ENCODE results near the gene CEP41. TPM values are rescaled to one million over a fixed set of nuclear protein-coding genes. Genes with fewer than 3 reads are reported as not detected.
A peak's percentile ranks its signal among the peaks of the same experiment; 100 is the strongest.

The CEP41 gene
- total and polyA plus RNA-seq, 2 donors (not counting 3 experiments of a cell fraction or from before 2014, with no cell fraction given): 19.5 to 26.8 TPM

DNA sequence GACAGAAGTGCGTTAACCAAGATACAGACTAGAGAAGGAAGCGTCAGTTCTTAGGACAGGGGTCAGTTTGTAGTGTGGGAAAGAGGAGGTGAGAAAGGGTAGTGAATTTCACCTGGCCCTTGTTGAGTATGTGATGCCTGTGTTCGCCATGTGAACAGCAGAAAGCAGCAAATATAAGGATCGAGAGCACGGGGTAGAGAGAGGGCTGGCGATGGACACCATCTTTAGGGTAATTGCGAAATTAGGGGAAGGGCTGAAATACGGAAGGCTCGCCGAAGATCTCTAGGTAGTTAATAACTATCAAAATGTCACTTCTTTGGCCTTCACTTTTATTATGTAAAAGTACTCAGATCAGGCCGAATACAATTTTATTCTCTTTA lies 44.9 kb upstream of the CEP41 start:
- TF ChIP-seq FOS (IDR thresholded peaks at IDR 0.05; ENCODE audit: borderline replicate concordance, insufficient read depth, low read length) (no peak), POLR2AphosphoS5 (IDR thresholded peaks at IDR 0.05; ENCODE audit: insufficient read depth, low read depth, low read length) (no peak), EZH2 (IDR thresholded peaks at IDR 0.05; ENCODE audit: borderline replicate concordance, low read depth, low read length, severe bottlenecking) (no peak), POLR2A (IDR thresholded peaks at IDR 0.05; ENCODE audit: low read depth, low read length) (no peak)
- TF ChIP-seq, protein P1, sequence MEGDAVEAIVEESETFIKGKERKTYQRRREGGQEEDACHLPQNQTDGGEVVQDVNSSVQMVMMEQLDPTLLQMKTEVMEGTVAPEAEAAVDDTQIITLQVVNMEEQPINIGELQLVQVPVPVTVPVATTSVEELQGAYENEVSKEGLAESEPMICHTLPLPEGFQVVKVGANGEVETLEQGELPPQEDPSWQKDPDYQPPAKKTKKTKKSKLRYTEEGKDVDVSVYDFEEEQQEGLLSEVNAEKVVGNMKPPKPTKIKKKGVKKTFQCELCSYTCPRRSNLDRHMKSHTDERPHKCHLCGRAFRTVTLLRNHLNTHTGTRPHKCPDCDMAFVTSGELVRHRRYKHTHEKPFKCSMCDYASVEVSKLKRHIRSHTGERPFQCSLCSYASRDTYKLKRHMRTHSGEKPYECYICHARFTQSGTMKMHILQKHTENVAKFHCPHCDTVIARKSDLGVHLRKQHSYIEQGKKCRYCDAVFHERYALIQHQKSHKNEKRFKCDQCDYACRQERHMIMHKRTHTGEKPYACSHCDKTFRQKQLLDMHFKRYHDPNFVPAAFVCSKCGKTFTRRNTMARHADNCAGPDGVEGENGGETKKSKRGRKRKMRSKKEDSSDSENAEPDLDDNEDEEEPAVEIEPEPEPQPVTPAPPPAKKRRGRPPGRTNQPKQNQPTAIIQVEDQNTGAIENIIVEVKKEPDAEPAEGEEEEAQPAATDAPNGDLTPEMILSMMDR (IDR thresholded peaks at IDR 0.05; ENCODE audit: extremely low read depth in 1 of 2, insufficient read depth in 1 of 2, low read depth in 1 of 2, low read length in 2 of 2): no peak
- DNase-seq (ENCODE audit: low read depth, low spot score) (no peak), FAIRE-seq (no peak)
- Histone ChIP-seq H3K36me3 (ENCODE audit: control insufficient read depth in 2 of 2, extremely low read depth in 1 of 2, insufficient read depth in 2 of 2, low read length in 2 of 2) (no peaks in the 10 kb centered on the region), H3K9me1 (replicated peaks; ENCODE audit: control insufficient read depth, extremely low read depth, insufficient read depth, low read length) (no peaks in the 10 kb centered on the region), H3K9me3 (replicated peaks; ENCODE audit: control insufficient read depth, insufficient read depth, low read length) (no peaks in the 10 kb centered on the region), H2AFZ (ENCODE audit: low read depth, low read length) (no peak overlapping the region), H3K27me3 (ENCODE audit: control insufficient read depth in 2 of 2, insufficient read depth in 2 of 2, low read length in 2 of 2) (peaks cover 2 to 7% of the 10 kb centered on the region in 2 experiments), H3K79me2 (ENCODE audit: control insufficient read depth, insufficient read depth, low read length) (no peaks in the 10 kb centered on the region), H3K9ac (replicated peaks; ENCODE audit: extremely low read depth, insufficient read depth, low read length) (no peak overlapping the region), H4K20me1 (replicated peaks; ENCODE audit: control insufficient read depth, extremely low read depth, insufficient read depth, low read length) (no peaks in the 10 kb centered on the region), H3K4me3 (replicated peaks in 1 of 3; ENCODE audit: insufficient read depth in 1 of 3, low read depth in 1 of 3, low read length in 3 of 3) (no peak overlapping the region), H3K4me1 (ENCODE audit: control insufficient read depth, extremely low read depth, insufficient read depth, low read length) (peaks cover 34% of the 10 kb centered on the region), H3K27ac (ENCODE audit: insufficient read depth, low read depth, low read length) (no peak overlapping the region), H3K4me2 (ENCODE audit: insufficient read depth, low read length) (peak overlapping the region; percentile 45)
- no TSS peak for BruUV-seq (replicated peaks)
- intact Hi-C loops (cut with micrococcal nuclease): loop anchor here (1.0 to 5.0 kb wide), 3 partner anchors 55 to 237 kb away; partner anchors contain the start of gene COPG2
- POLR2A ChIA-PET: no interaction called here
- dilution Hi-C loops (cut with MboI; ENCODE audit: extremely low pct_ligation_motif_present, low sequenced_read_pairs): no loop called here
- CTCF ChIA-PET: no interaction called here

DNA sequence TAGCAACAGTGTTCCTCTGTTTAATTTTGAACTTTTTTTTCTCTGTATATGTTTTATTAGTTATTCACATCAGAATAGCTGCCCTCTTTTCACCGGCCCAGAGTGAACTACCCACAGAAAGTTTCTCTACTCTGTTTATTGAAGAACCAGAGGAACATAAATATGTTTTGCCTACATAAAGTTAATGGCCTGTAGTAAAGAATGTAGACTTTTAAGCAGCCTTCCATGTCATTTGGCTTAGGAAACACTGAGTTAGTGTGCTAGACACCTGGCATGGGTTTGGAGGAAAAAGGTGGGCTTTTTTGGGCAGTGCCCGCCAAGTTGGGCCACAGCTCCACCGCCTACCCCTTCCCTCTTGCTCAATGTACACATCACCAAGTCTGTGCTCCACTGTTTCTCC lies 42.2 kb upstream of the CEP41 start:
- H3K79me2 ChIP-seq (ENCODE audit: control insufficient read depth, insufficient read depth, low read length): no peaks in the 10 kb centered on the region
- H3K36me3 ChIP-seq (ENCODE audit: control insufficient read depth in 2 of 2, extremely low read depth in 1 of 2, insufficient read depth in 2 of 2, low read length in 2 of 2): no peaks in the 10 kb centered on the region
- H3K4me2 ChIP-seq (ENCODE audit: insufficient read depth, low read length): no peak overlapping the region
- no peaks in the 10 kb centered on the region for H3K9me3 ChIP-seq (replicated peaks; ENCODE audit: control insufficient read depth, insufficient read depth, low read length)
- BruUV-seq (replicated peaks): no TSS peak
- H2AFZ ChIP-seq (ENCODE audit: low read depth, low read length): no peak overlapping the region
- DNase-seq (ENCODE audit: low read depth, low spot score) (no peak), FAIRE-seq (no peak)
- H4K20me1 ChIP-seq (replicated peaks; ENCODE audit: control insufficient read depth, extremely low read depth, insufficient read depth, low read length): no peaks in the 10 kb centered on the region
- H3K4me1 ChIP-seq (ENCODE audit: control insufficient read depth, extremely low read depth, insufficient read depth, low read length): peaks cover 9% of the 10 kb centered on the region
- no peak overlapping the region for H3K9ac ChIP-seq (replicated peaks; ENCODE audit: extremely low read depth, insufficient read depth, low read length)
- CTCF ChIA-PET: interaction anchor here (1.0 kb wide), 1 partner anchor 196 kb away, joined by 3 read pairs; no protein-coding TSS in a partner anchor
- TF ChIP-seq GATA2 (IDR thresholded peaks at IDR 0.05; ENCODE audit: insufficient read depth, insufficient read length, low read depth, low read length) (no peak), JUN (IDR thresholded peaks at IDR 0.05; ENCODE audit: borderline replicate concordance, insufficient read depth, insufficient read length, low read depth) (no peak), POLR2A (IDR thresholded peaks at IDR 0.05; ENCODE audit: low read depth, low read length) (no peak), FOS (IDR thresholded peaks at IDR 0.05; ENCODE audit: borderline replicate concordance, insufficient read depth, low read length) (no peak), EZH2 (IDR thresholded peaks at IDR 0.05; ENCODE audit: borderline replicate concordance, low read depth, low read length, severe bottlenecking) (no peak), POLR2AphosphoS5 (IDR thresholded peaks at IDR 0.05; ENCODE audit: insufficient read depth, low read depth, low read length) (no peak), MYC (IDR thresholded peaks at IDR 0.05; ENCODE audit: low read depth, low read length) (no peak)
- TF ChIP-seq, protein P2, sequence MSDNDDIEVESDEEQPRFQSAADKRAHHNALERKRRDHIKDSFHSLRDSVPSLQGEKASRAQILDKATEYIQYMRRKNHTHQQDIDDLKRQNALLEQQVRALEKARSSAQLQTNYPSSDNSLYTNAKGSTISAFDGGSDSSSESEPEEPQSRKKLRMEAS (IDR thresholded peaks at IDR 0.05; ENCODE audit: insufficient read depth, insufficient read length): no peak
- TF ChIP-seq, protein P1 (IDR thresholded peaks at IDR 0.05; ENCODE audit: extremely low read depth in 1 of 2, insufficient read depth in 1 of 2, low read depth in 1 of 2, low read length in 2 of 2): no peak
- H3K27ac ChIP-seq (ENCODE audit: insufficient read depth, low read depth, low read length): no peak overlapping the region
- dilution Hi-C loops (cut with MboI; ENCODE audit: extremely low pct_ligation_motif_present, low sequenced_read_pairs) (no loop called here), intact Hi-C loops (cut with micrococcal nuclease) (no loop called here)
- peaks cover 2 to 7% of the 10 kb centered on the region in 2 experiments for H3K27me3 ChIP-seq (ENCODE audit: control insufficient read depth in 2 of 2, insufficient read depth in 2 of 2, low read length in 2 of 2)
- POLR2A ChIA-PET: no interaction called here
- H3K4me3 ChIP-seq (replicated peaks in 1 of 3; ENCODE audit: insufficient read depth in 1 of 3, low read depth in 1 of 3, low read length in 3 of 3): no peak overlapping the region
- H3K9me1 ChIP-seq (replicated peaks; ENCODE audit: control insufficient read depth, extremely low read depth, insufficient read depth, low read length): no peaks in the 10 kb centered on the region

Measured in endothelial cell of umbilical vein (primary cell).